ENCODE measurements around the gene CASZ1. TPM values are rescaled to one million over a fixed set of nuclear protein-coding genes. Genes with fewer than 3 reads are reported as not detected.

The CASZ1 gene
- total and polyA plus RNA-seq, 10 of the 15 experiments (the other 5 are each of a cell fraction or from before 2014, with no cell fraction given): 0.52 to 9.8 (median 3.7) TPM

DNA sequence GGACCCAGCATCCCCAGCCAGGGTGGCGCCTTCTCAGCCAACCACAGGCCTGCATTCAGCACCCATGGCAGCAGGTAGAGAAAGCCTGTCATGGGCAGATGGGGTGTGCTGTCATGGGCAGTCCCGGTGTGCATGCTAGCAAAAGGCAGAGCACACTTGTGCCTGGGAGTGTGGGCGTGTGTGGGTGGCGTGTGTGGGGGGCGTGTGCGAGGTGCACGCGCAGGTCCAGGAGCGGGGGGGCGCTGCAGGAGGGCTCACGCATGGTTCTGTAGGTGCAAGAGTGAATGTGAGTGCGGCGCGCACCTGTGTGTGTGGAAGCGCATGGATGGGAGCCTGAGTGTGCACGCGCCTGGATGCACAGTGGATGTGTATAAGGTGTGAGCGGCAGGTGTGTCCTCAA lies 137.2 kb downstream of the CASZ1 start:
- ChIA-PET CTCF (no interaction called here), SMC1A (ENCODE audit: uncharacterized antibody, unreplicated experiment) (no interaction called here), POLR2A (no interaction called here), RAD21 (ENCODE audit: unreplicated experiment) (no interaction called here)
- no peak for TF ChIP-seq JUND (IDR thresholded peaks at IDR 0.05; ENCODE audit: low read depth, low read length)
- no TSS peak for BruUV-seq (replicated peaks)
- H4K20me1 ChIP-seq (ENCODE audit: control insufficient read depth, insufficient read depth): no peaks in the 10 kb centered on the region
- peaks cover 0 to 12% of the 10 kb centered on the region in 2 experiments; a peak in 2 of 4 replicates for H3K36me3 ChIP-seq (ENCODE audit: control insufficient read depth in 2 of 2, insufficient read depth in 2 of 2, low read length in 1 of 2)
- H3K4me1 ChIP-seq (ENCODE audit: control insufficient read depth, insufficient read depth, low read length): no peaks in the 10 kb centered on the region
- 88% methylated on average over 17 of the region's 18 CpGs for WGBS (ENCODE audit: insufficient coverage, insufficient replicate concordance, low lambda C conversion rate, missing lambda C conversion rate)
- H3K4me2 ChIP-seq (ENCODE audit: control insufficient read depth, insufficient read depth): no peak overlapping the region
- FAIRE-seq (no peak), DNase-seq (ENCODE audit: low read depth, low spot score) (no peak), ATAC-seq (no peak)
- H3K9ac ChIP-seq (ENCODE audit: control insufficient read depth, insufficient read depth, low read length): no peak overlapping the region
- no peaks in the 10 kb centered on the region for H3K79me2 ChIP-seq (ENCODE audit: control insufficient read depth, insufficient read depth, low read length)
- H2AFZ ChIP-seq (ENCODE audit: control insufficient read depth, low read depth, low read length): no peak overlapping the region
- intact Hi-C loops (cut with micrococcal nuclease; ENCODE audit: unreplicated experiment): no loop called here
- in situ Hi-C loops (cut with MboI): no loop called here
- H3K9me3 ChIP-seq (replicated peaks; ENCODE audit: control insufficient read depth, insufficient read depth, low read length): no peaks in the 10 kb centered on the region
- no peak overlapping the region for H3K27ac ChIP-seq (ENCODE audit: control insufficient read depth, insufficient read depth)
- no peak overlapping the region for H3K4me3 ChIP-seq
- no peaks in the 10 kb centered on the region for H3K27me3 ChIP-seq (replicated peaks in 1 of 2; ENCODE audit: control insufficient read depth in 2 of 2, insufficient read depth in 2 of 2, low read length in 1 of 2)

DNA sequence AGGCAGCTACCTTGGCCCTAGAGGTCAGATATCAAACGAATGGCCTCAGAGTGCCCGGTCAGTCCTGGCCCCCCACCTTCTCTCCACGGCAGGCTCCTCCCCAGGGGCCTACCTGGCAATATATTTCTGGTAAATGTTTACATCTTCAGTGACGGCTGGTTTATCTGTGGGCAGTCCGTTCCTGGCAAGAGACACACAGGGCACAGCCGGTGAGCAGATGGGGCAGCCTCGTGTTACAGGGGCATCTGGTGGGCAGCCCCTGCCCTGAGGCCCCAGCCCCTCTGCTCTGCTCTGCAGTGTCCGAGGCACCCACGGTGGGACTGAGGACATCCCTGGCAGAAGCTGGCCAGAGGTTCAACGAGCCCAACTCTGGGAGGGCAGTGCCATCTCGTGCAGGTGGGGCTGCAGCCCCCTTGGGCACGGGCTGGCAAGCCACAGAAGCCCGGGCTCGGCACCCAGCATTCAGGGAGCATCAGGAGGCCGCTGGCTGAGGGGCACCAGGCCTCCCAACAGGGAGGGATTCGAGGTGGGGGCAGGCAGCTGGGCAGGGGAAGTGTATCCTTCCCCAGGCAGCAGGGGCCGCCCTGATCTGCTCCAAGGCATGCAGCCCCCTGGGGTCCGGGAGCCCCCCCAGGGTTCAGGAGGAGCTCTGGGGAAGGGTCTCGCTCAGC lies 137.9 kb downstream of the CASZ1 start:
- in situ Hi-C loops (cut with MboI) (no loop called here), intact Hi-C loops (cut with micrococcal nuclease; ENCODE audit: unreplicated experiment) (no loop called here)
- WGBS (ENCODE audit: insufficient coverage, insufficient replicate concordance, low lambda C conversion rate, missing lambda C conversion rate): 70% methylated on average over 19 of the region's 19 CpGs
- POLR2A ChIA-PET: no interaction called here
- FAIRE-seq (no peak), DNase-seq (ENCODE audit: low read depth, low spot score) (no peak), ATAC-seq (no peak)
- TF ChIP-seq ZBED1 (IDR thresholded peaks at IDR 0.05; ENCODE audit: borderline replicate concordance): no peak
- no peak for TF ChIP-seq CHD4 (IDR thresholded peaks at IDR 0.05)
- TF ChIP-seq ATF3 (IDR thresholded peaks at IDR 0.05; ENCODE audit: borderline replicate concordance, extremely low read depth, low read depth, low read length): no peak
- TF ChIP-seq ATF7 (IDR thresholded peaks at IDR 0.05; ENCODE audit: low read depth): no peak
- Histone ChIP-seq H3K9ac (ENCODE audit: control insufficient read depth, insufficient read depth, low read length) (no peak overlapping the region), H4K20me1 (ENCODE audit: control insufficient read depth, insufficient read depth) (no peaks in the 10 kb centered on the region), H3K79me2 (ENCODE audit: control insufficient read depth, insufficient read depth, low read length) (no peaks in the 10 kb centered on the region), H3K4me2 (ENCODE audit: control insufficient read depth, insufficient read depth) (no peak overlapping the region), H3K9me3 (replicated peaks; ENCODE audit: control insufficient read depth, insufficient read depth, low read length) (no peaks in the 10 kb centered on the region), H3K27me3 (replicated peaks in 1 of 2; ENCODE audit: control insufficient read depth in 2 of 2, insufficient read depth in 2 of 2, low read length in 1 of 2) (no peaks in the 10 kb centered on the region), H3K4me3 (no peak overlapping the region), H2AFZ (ENCODE audit: control insufficient read depth, low read depth, low read length) (no peak overlapping the region), H3K27ac (ENCODE audit: control insufficient read depth, insufficient read depth) (no peak overlapping the region), H3K4me1 (ENCODE audit: control insufficient read depth, insufficient read depth, low read length) (no peaks in the 10 kb centered on the region), H3K36me3 (ENCODE audit: control insufficient read depth in 2 of 2, insufficient read depth in 2 of 2, low read length in 1 of 2) (peaks cover 0 to 9% of the 10 kb centered on the region in 2 experiments; a peak in 2 of 4 replicates)
- CTCF ChIA-PET: no interaction called here
- RAD21 ChIA-PET (ENCODE audit: unreplicated experiment): no interaction called here
- SMC1A ChIA-PET (ENCODE audit: uncharacterized antibody, unreplicated experiment): no interaction called here
- BruUV-seq (replicated peaks): no TSS peak
